ENCODE data around the gene PTPRN2. TPM values are rescaled to one million over a fixed set of nuclear protein-coding genes. Genes with fewer than 3 reads are reported as not detected.

Gene PTPRN2
- total and polyA plus RNA-seq, 2 donors (not counting 1 experiment from before 2014, with no cell fraction given) = 0.54 to 1.2 TPM

DNA sequence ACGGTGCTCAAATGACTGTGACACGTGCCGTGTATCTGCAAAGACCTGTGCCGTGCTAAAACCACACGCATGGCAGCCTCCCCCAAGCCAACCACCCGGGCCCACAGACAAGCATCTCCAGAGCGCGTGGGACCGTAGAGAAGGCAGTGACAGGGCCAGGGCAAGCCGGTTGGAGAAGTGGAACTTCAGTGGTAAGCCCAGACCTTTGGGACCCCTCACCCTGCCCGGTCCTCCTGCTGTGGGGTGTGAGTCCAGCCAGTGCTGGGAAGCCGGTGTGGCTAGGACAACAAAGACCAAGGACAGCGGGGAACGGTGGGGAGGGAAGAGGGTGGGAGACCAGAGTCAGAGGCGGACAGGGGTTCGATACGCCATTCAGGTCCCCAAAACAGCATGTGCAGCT, 774.6 kb downstream of the PTPRN2 start:
- H4K20me1 ChIP-seq (ENCODE audit: control insufficient read depth, extremely low read depth, insufficient read depth, low read length) = no peaks in the 10 kb centered on the region
- H3K9ac ChIP-seq (ENCODE audit: insufficient read depth, low read length) = no peak overlapping the region
- DNase-seq (ENCODE audit: low read depth in 2 of 2) = no peak
- TF ChIP-seq, protein P1, sequence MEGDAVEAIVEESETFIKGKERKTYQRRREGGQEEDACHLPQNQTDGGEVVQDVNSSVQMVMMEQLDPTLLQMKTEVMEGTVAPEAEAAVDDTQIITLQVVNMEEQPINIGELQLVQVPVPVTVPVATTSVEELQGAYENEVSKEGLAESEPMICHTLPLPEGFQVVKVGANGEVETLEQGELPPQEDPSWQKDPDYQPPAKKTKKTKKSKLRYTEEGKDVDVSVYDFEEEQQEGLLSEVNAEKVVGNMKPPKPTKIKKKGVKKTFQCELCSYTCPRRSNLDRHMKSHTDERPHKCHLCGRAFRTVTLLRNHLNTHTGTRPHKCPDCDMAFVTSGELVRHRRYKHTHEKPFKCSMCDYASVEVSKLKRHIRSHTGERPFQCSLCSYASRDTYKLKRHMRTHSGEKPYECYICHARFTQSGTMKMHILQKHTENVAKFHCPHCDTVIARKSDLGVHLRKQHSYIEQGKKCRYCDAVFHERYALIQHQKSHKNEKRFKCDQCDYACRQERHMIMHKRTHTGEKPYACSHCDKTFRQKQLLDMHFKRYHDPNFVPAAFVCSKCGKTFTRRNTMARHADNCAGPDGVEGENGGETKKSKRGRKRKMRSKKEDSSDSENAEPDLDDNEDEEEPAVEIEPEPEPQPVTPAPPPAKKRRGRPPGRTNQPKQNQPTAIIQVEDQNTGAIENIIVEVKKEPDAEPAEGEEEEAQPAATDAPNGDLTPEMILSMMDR (conservative IDR thresholded peaks at IDR 0.05 in 1 of 2, IDR thresholded peaks at IDR 0.05 in 1 of 2; ENCODE audit: low read depth in 1 of 2, low read length in 2 of 2) = no peak
- TF ChIP-seq EZH2 (IDR thresholded peaks at IDR 0.05; ENCODE audit: low read length, missing control alignments) = no peak
- H3K36me3 ChIP-seq (ENCODE audit: control insufficient read depth, insufficient read depth, low read length) = no peaks in the 10 kb centered on the region
- H2AFZ ChIP-seq (ENCODE audit: low read length) = no peak overlapping the region
- H3K27ac ChIP-seq (ENCODE audit: insufficient read depth, low read length) = no peak overlapping the region
- H3K9me3 ChIP-seq (ENCODE audit: control insufficient read depth, insufficient read depth, low read depth, low read length) = peaks cover 5% of the 10 kb centered on the region
- H3K4me3 ChIP-seq (replicated peaks in 1 of 4; ENCODE audit: control extremely low read depth in 1 of 4, insufficient read depth in 1 of 4, low read depth in 3 of 4, low read length in 4 of 4) = no peak overlapping the region
- H3K79me2 ChIP-seq (ENCODE audit: control insufficient read depth, insufficient read depth, low read length) = no peaks in the 10 kb centered on the region
- no peaks in the 10 kb centered on the region for H3K27me3 ChIP-seq (ENCODE audit: control insufficient read depth, insufficient read depth, low read length)
- H3K4me2 ChIP-seq (ENCODE audit: extremely low read depth, insufficient read depth, low read length) = no peak overlapping the region
- no peaks in the 10 kb centered on the region for H3K4me1 ChIP-seq (ENCODE audit: control insufficient read depth, extremely low read depth, insufficient read depth, low read length)

DNA sequence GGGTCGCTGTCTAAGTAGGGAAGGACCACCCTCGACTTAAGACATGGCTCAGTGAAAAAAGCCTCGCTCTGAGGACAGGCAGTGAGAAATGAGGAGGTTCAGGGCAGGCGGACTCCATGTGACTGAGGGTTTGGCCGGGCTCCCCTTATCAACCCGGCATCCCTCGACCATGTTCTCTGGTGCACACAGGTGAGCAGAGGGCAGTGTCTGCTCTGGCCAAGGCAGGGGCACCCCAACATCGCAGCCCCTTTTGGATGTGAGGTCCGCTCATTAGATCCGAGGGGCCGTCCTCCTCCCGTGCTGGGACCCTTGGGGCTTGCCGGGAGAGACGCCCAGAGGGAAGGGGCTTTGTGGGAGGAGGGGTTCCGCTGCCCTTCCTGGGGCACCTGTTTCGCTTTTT, 775.7 kb downstream of the PTPRN2 start:
- TF ChIP-seq, protein P1 (conservative IDR thresholded peaks at IDR 0.05 in 1 of 2, IDR thresholded peaks at IDR 0.05 in 1 of 2; ENCODE audit: low read depth in 1 of 2, low read length in 2 of 2) = no peak
- no peak for TF ChIP-seq EZH2 (IDR thresholded peaks at IDR 0.05; ENCODE audit: low read length, missing control alignments)
- H3K27me3 ChIP-seq (ENCODE audit: control insufficient read depth, insufficient read depth, low read length) = no peaks in the 10 kb centered on the region
- no peak overlapping the region for H3K27ac ChIP-seq (ENCODE audit: insufficient read depth, low read length)
- DNase-seq (ENCODE audit: low read depth in 2 of 2) = no peak
- H2AFZ ChIP-seq (ENCODE audit: low read length) = no peak overlapping the region
- no peaks in the 10 kb centered on the region for H3K4me1 ChIP-seq (ENCODE audit: control insufficient read depth, extremely low read depth, insufficient read depth, low read length)
- no peak overlapping the region for H3K4me3 ChIP-seq (replicated peaks in 1 of 4; ENCODE audit: control extremely low read depth in 1 of 4, insufficient read depth in 1 of 4, low read depth in 3 of 4, low read length in 4 of 4)
- no peaks in the 10 kb centered on the region for H4K20me1 ChIP-seq (ENCODE audit: control insufficient read depth, extremely low read depth, insufficient read depth, low read length)
- H3K4me2 ChIP-seq (ENCODE audit: extremely low read depth, insufficient read depth, low read length) = no peak overlapping the region
- no peaks in the 10 kb centered on the region for H3K36me3 ChIP-seq (ENCODE audit: control insufficient read depth, insufficient read depth, low read length)
- no peaks in the 10 kb centered on the region for H3K79me2 ChIP-seq (ENCODE audit: control insufficient read depth, insufficient read depth, low read length)
- H3K9ac ChIP-seq (ENCODE audit: insufficient read depth, low read length) = no peak overlapping the region
- peaks cover 1% of the 10 kb centered on the region for H3K9me3 ChIP-seq (ENCODE audit: control insufficient read depth, insufficient read depth, low read depth, low read length)

DNA sequence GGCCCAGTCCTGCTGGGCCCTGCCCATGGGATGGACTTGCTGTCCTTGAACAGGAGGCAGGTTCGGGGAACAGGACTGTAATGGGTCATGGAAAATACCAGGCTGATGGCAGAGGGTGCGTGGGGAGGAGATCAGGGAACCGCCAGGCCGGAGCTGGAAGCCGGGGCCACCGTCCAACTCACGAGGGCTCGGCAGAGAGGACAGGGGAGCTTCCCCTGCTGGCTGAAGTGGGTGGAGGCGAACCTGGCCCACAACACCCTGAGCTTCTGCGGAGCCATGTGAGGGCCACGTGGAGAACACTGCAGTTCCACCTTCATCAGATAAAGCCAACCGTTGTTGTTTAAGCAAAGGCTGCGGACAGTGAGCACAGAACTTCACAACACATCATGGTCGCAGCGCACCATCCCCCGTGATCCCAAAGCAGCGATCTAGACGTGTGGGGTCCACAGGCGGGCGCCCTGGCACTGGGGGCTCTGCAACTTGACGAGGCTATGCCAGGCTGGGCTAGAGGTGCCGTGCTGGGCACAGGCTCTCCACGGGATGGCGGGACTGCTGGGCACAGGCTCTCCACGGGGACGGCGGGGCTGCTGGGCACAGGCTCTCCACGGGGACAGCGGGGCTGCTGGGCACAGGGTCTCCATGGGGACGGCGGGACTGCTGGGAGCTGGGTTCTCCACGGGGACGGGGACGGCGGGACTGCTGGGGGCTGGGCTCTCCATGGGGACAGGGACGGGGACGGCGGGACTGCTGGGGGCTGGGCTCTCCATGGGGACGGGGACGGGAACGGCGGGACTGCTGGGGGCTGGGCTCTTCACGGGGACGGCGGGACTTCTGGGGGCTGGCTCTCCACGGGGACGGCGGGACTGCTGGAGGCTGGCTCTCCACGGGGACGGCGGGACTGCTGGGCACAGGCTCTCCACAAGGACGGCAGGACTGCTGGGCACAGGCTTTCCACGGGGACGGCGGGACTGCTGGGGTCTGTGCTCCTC, 777.5 kb downstream of the PTPRN2 start:
- no peaks in the 10 kb centered on the region for H3K4me1 ChIP-seq (ENCODE audit: control insufficient read depth, extremely low read depth, insufficient read depth, low read length)
- H3K79me2 ChIP-seq (ENCODE audit: control insufficient read depth, insufficient read depth, low read length) = no peaks in the 10 kb centered on the region
- H3K4me3 ChIP-seq (replicated peaks in 1 of 4; ENCODE audit: control extremely low read depth in 1 of 4, insufficient read depth in 1 of 4, low read depth in 3 of 4, low read length in 4 of 4) = no peak overlapping the region
- no peaks in the 10 kb centered on the region for H3K27me3 ChIP-seq (ENCODE audit: control insufficient read depth, insufficient read depth, low read length)
- TF ChIP-seq, protein P1 (conservative IDR thresholded peaks at IDR 0.05 in 1 of 2, IDR thresholded peaks at IDR 0.05 in 1 of 2; ENCODE audit: low read depth in 1 of 2, low read length in 2 of 2) = no peak
- TF ChIP-seq EZH2 (IDR thresholded peaks at IDR 0.05; ENCODE audit: low read length, missing control alignments) = no peak
- no peak for DNase-seq (ENCODE audit: low read depth in 2 of 2)
- no peaks in the 10 kb centered on the region for H4K20me1 ChIP-seq (ENCODE audit: control insufficient read depth, extremely low read depth, insufficient read depth, low read length)
- H3K27ac ChIP-seq (ENCODE audit: insufficient read depth, low read length) = no peak overlapping the region
- H3K36me3 ChIP-seq (ENCODE audit: control insufficient read depth, insufficient read depth, low read length) = no peaks in the 10 kb centered on the region
- H3K9me3 ChIP-seq (ENCODE audit: control insufficient read depth, insufficient read depth, low read depth, low read length) = no peaks in the 10 kb centered on the region
- no peak overlapping the region for H3K4me2 ChIP-seq (ENCODE audit: extremely low read depth, insufficient read depth, low read length)
- no peak overlapping the region for H3K9ac ChIP-seq (ENCODE audit: insufficient read depth, low read length)
- no peak overlapping the region for H2AFZ ChIP-seq (ENCODE audit: low read length)

All from fibroblast of lung (primary cell).